ENCODE measurements around the gene HSD17B4.

GRCh38 chr5:119515192-119515591, 62.9 kb downstream of the HSD17B4 start:
- TF ChIP-seq EZH2 (IDR thresholded peaks at IDR 0.05; ENCODE audit: low read depth, unreplicated experiment) (no peak), CTCF (conservative IDR thresholded peaks at IDR 0.05; ENCODE audit: low read depth in 2 of 2) (no peak), POLR2AphosphoS5 (IDR thresholded peaks at IDR 0.05; ENCODE audit: low read depth) (no peak), CREB1 (CRISPR knock-in tag; IDR thresholded peaks at IDR 0.05; ENCODE audit: low read depth) (no peak), REST (IDR thresholded peaks at IDR 0.05; ENCODE audit: unreplicated experiment) (no peak), JUNB (IDR thresholded peaks at IDR 0.05; ENCODE audit: unreplicated experiment) (no peak), EZH2phosphoT487 (IDR thresholded peaks at IDR 0.05; ENCODE audit: unreplicated experiment) (no peak), STAT1 (IDR thresholded peaks at IDR 0.05; ENCODE audit: unreplicated experiment) (no peak), NANOG (IDR thresholded peaks at IDR 0.05; ENCODE audit: borderline replicate concordance) (no peak), ZNF331 (CRISPR knock-in tag; IDR thresholded peaks at IDR 0.05; ENCODE audit: low read depth) (no peak)
